KG1 (cell line): ENCODE results near the gene SPRR2F.
"Not testable (repeated sequence)": the region's sequence is repeated elsewhere in the genome, so short reads cannot be mapped to it uniquely, and the experiment has no call there.

Experiments
- DNase-seq: peaks from one replicate; lab custom pipeline; 2025; lab: John Stamatoyannopoulos, UW

Gene SPRR2F

GRCh38 chr1:153113416-153113815 lies at the start of gene SPRR2F:
SPRR2F (minus strand) TSS chr1:153113516; CDS start chr1:153112733, 783 bp downstream.
- no peak for DNase-seq

GRCh38 chr1:153155541-153155940 lies 42.2 kb upstream of the SPRR2F start:
- no peak for DNase-seq

- no peak for DNase-seq
These were observed 39.2 kb upstream of the SPRR2F start for GRCh38 chr1:153152481-153152880.

GRCh38 chr1:153150846-153151245 lies 37.5 kb upstream of the SPRR2F start, which contains the start of gene SPRR2G:
SPRR2G (minus strand) TSS chr1:153150890; CDS start chr1:153150110, 780 bp downstream.
- DNase-seq: no peak

GRCh38 chr1:153141377-153141776 lies 28.1 kb upstream of the SPRR2F start:
- DNase-seq: no peak

GRCh38 chr1:153140484-153140883 lies 27.2 kb upstream of the SPRR2F start:
- DNase-seq: no peak

GRCh38 chr1:153133743-153134142 lies 20.4 kb upstream of the SPRR2F start:
- DNase-seq: no peak

- no peak for DNase-seq
These were observed 20.0 kb upstream of the SPRR2F start for GRCh38 chr1:153133267-153133666.

GRCh38 chr1:153128688-153129087 lies 15.4 kb upstream of the SPRR2F start:
- DNase-seq: not testable (repeated sequence)

GRCh38 chr1:153127296-153127695 lies 14.0 kb upstream of the SPRR2F start:
- no peak for DNase-seq

- DNase-seq: no peak
These were observed 12.2 kb upstream of the SPRR2F start for GRCh38 chr1:153125536-153125935.

- not testable (repeated sequence) for DNase-seq
These were observed 10.5 kb upstream of the SPRR2F start for GRCh38 chr1:153123793-153124192.

GRCh38 chr1:153122831-153123421 lies 9.6 kb upstream of the SPRR2F start:
- DNase-seq: no peak

- DNase-seq: no peak
These were observed 7.6 kb upstream of the SPRR2F start for GRCh38 chr1:153120945-153121344.

GRCh38 chr1:153119491-153119971 lies 6.2 kb upstream of the SPRR2F start:
- no peak for DNase-seq

- DNase-seq: not testable (repeated sequence)
These were observed 1.9 kb upstream of the SPRR2F start for GRCh38 chr1:153115264-153115663.

- DNase-seq: not testable (repeated sequence)
These were observed 862 bp downstream of the SPRR2F start for GRCh38 chr1:153112454-153112853.

- DNase-seq: no peak
These were observed 13.1 kb downstream of the SPRR2F start for GRCh38 chr1:153100245-153100644.

GRCh38 chr1:153099461-153100045 lies 13.8 kb downstream of the SPRR2F start:
- no peak for DNase-seq

- DNase-seq: no peak
These were observed 17.6 kb downstream of the SPRR2F start for GRCh38 chr1:153095764-153096163.

- no peak for DNase-seq
These were observed 18.9 kb downstream of the SPRR2F start, which contains the start of gene SPRR2E for GRCh38 chr1:153094426-153094825. SPRR2E (minus strand) TSS chr1:153094526; CDS start chr1:153093751, 775 bp downstream.

GRCh38 chr1:153087652-153088051 lies 25.7 kb downstream of the SPRR2F start:
- DNase-seq: no peak

GRCh38 chr1:153081736-153082135 lies 31.6 kb downstream of the SPRR2F start:
- no peak for DNase-seq
